KBM-7 (cell line): Measurements from ENCODE around the gene DNAAF6.
A peak's percentile ranks its signal among the peaks of the same experiment; 100 is the strongest.
"Not testable (repeated sequence)": the region's sequence is repeated elsewhere in the genome, so short reads cannot be mapped to it uniquely, and the experiment has no call there.

ENCODE experiments used
- DNase-seq: peaks from one replicate; pipeline ENCODE4 v3.0.0-alpha.2; 2015
- in situ Hi-C: fragments of 300-500 bp; cut with MboI; formaldehyde crosslinking; loops from 2 replicates; pipeline ENCODE4 v1.14.3; 2020; ENCODE audit warnings: low sequenced_read_pairs, low pct_unique_long_range_greater_than_20kb, mixed read lengths

DNAAF6 gene

DNA sequence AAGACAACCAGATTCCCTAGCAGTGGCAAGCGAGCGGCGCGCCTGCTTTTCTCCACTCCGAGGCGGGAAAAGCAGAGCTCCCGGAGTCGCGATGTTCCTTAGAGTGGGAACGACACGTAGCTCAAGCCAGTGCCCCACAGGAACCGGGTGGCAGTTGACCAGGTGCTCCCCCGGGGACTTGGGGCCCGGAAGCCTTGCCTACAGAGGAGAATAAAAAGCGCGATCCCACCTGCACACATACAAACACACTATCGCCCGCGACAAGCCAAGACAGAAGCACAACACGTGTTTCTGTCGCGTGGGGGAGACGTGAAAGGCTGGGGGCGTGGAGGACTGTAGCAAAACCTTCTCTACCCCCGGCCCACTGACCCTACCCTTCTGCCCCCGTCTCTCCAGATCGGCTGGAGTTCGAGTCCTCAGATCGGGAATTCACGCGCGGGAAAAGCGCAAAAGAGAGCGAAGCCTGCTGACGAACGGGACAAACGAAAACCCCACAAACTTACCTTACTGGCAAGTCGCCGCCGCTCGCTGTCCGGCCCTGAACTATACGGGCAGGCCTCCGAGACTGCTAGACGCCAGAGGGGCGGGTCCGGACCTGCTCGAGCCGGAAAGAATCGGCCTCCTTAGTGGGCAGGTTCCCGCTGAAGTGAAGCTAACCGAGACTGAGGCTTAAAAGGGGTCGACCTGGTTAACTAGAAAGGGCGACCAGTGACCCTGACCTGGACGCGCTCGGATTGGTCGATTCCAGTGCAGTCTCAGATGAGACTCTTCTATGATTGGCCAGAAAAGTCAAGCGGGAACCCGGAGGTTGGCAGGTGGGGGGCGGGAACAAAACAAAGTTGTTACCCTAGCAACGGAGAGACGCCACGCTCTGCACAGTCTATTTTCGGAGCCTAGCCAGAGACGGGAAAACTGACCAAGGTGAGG, at the start of gene DNAAF6, which contains the start of gene NUP62CL:
Gene DNAAF6, plus strand, starts transcription at position 842 of the 927 bp plus-strand sequence. CDS start 6,265 bp downstream, outside the sequence.
Gene NUP62CL, minus strand, starts transcription at position 664 of the 927 bp plus-strand sequence. CDS start 31,287 bp downstream, outside the sequence.
- in situ Hi-C loops, result no loop called here
- DNase-seq, result peak; percentile 97

DNA sequence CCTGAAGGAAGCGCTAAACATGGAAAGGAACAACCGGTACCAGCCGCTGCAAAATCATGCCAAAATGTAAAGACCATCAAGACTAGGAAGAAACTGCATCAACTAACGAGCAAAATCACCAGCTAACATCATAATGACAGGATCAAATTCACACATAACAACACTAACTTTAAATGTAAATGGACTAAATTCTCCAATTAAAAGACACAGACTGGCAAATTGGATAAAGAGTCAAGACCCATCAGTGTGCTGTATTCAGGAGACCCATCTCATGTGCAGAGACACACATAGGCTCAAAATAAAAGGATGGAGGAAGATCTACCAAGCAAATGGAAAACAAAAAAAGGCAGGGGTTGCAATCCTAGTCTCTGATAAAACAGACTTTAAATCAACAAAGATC, 48.8 kb upstream of the DNAAF6 start:
- DNase-seq, in situ Hi-C loops: not testable (repeated sequence)

DNA sequence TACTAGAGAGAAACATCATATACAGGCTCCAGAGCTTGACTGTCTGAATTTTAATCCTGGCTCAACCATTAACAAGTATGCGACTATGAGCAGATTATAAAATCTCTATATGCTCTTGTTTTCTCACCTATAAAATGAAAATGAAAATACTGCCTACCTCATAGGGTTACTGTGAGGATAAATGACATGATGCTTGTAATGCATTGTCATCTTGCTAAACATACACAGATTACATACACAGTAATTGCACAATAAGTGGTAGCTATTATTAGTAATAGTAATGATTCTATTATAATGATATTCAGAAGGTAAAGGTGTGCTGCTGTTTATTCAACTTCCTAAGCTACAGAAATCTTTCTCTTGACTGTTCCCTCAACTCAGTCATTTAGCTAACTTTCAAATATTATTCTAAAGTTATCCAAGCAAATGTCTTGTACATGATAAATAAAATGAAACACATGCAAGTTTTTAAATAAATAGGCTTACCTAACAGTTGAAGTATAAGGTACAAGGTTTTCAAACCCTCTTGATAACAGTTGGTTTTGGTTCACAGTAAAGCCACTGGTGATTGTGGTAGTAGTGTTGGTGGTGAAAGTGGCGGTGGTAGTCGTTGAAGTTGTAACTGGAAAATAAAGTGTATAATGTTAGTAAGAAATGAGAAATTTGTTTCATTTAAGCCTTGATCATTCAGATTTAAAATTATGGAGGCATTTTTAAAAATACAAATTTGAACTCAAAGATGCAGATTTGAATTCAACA, 39.1 kb upstream of the DNAAF6 start:
- no peak for DNase-seq
- in situ Hi-C loops, result no loop called here

DNA sequence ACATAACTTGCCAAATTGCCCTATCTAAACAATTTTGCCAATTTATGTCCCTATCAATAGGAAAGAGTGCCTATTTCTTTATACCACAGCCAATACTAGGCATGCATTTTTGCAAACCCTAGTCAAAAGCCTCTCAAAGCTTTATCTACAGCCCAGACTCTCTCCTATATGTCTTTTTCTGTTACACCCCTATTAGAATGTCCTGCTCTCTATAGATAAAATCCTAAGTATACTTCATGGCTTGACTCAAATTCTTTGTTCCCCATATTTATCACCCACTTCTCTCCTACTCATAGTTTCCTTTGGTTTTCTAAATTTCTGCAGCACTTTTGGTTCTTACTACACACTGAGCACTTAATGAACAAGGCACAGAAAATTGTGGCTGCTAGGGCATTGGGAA, 38.2 kb upstream of the DNAAF6 start:
- DNase-seq, result no peak
- in situ Hi-C loops, result no loop called here

DNA sequence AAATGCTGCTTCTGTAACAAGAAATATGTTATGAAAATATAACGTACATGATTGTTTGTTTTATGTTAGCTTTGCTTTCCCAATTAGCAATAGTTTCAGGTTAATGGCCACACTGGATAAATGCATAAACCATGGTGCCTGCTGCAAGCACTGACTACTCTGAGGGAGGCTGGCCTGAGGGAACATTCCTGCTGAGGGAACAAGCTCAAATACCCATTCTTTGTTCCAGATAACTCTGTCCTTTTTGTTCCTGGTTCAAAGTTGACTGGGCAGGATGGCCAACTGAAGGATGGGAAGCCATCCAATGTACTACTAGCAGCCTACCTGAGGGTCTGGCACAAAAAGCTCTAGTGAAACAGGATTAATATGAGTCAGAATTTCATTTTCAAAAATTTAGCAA, 37.7 kb upstream of the DNAAF6 start:
- in situ Hi-C loops, result no loop called here
- no peak for DNase-seq

DNA sequence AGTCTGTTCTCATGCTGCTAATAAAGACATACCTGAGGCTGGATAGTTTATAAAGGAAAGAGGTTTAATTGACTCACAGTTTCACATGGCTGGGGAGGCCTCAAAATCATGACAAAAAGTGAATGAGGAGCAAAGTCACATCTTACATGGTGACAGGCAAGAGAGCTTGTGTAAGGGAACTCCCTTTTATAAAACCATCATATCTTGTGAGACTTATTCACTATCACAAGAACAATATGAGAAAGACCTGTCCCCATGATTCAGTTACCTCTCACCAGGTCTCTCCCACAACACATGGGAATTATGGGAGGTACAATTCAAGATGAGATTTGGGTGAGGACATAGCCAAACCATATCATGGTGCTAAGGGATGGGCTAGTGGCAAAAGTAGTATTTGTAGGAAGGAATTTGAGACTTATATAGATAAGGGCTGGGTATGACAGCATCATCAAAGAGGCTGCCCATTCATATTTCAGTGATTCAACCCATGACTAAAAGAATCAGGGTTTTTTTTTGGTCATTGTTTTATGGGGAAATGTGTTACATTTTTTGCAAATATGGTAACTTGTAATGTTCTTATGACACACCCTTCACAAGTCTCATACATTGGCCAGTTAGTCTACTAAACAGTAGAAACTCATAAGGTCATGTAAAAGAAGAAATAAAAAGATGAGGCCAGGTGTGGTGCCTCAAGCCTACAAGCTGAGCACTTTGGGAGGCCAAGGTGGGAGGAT, 34.9 kb upstream of the DNAAF6 start:
- in situ Hi-C loops, result no loop called here
- DNase-seq, result no peak

- in situ Hi-C loops, result no loop called here
- peak; percentile 3 for DNase-seq
Measured at GRCh38 chrX:107197319-107197718, 9.1 kb upstream of the DNAAF6 start.

DNA sequence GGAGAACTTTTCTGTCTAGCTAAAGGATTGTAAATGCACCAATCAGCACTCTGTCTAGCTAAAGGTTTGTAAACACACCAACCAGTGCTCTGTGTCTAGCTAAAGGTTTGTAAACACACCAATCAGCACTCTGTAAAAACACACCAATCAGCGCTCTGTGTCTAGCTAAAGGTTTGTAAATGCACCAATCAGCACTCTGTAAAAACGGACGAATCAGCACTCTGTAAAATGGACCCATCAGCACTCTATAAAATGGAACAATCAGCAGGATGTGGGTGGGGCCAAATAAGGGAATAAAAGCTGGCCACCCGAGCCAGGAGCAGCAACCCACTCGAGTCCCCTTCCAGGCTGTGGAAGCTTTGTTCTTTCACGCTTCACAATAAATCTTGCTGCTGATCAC, 8.3 kb upstream of the DNAAF6 start:
- in situ Hi-C loops, DNase-seq: not testable (repeated sequence)

DNA sequence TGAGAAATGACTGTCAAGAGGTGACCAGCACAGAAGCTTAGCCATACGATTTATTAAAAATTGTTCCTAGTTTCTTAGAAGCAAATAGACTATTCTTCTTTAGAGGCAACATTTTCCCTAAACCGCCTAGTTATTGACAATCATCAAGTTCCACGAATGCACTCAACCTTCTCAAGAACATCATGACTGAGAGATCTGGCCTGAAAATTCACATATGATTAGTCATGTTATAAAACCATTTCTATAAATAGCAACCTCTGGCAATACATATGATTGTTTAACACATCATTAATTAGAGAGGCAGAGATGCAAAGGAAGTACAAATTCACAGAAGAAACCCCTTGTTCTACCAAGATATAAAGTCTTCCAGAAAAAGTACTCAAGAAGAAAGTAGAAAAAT, 6.9 kb upstream of the DNAAF6 start:
- in situ Hi-C loops, result no loop called here
- no peak for DNase-seq

DNA sequence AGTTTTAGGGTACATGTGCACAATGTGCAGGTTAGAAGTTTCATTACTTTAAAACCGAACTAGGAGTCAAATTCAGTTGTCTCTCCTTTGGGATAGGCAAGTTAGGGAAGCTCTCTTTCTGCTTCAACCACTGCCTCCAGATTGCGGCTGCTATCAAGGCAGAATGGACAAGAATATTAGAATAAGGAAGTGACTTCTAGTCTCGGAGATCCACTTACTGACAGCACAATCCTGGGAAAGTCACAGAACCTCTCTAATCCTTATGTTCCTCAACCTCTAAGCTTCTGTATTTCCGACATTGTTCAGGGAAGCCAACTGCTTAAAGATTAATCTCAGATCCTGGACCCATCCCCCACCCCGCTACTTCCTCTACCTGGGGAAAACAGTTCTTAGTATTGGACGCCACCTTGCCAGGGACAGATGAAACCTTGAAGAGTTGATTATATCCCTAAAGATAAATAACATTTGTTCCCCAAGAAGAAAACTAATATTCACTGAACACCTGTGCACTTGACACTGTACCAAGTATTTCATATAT, 2.3 kb upstream of the DNAAF6 start:
- DNase-seq, result peak; percentile 65
- in situ Hi-C loops, result no loop called here

DNA sequence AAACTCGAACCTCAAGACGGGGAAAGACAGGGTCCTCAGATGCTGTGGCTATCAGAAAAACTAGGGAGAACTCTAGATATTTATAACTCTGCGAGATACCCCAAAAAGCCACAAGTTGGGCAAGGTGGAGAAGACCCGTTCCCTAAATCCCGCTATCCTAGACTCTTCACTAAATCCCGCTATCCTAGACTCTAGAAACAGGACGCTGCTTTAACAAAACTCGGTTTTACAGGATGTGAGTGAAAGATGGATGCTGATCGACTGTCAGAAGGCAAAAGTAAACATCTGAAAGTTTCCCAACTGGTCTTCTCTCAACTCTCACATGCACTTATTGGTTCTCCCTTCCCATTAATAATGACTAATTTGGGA, 270 bp downstream of the DNAAF6 start:
- no peak for DNase-seq
- in situ Hi-C loops, result no loop called here

- in situ Hi-C loops, result no loop called here
- peak; percentile 5 for DNase-seq
Measured at GRCh38 chrX:107207089-107207488, 678 bp downstream of the DNAAF6 start.

DNA sequence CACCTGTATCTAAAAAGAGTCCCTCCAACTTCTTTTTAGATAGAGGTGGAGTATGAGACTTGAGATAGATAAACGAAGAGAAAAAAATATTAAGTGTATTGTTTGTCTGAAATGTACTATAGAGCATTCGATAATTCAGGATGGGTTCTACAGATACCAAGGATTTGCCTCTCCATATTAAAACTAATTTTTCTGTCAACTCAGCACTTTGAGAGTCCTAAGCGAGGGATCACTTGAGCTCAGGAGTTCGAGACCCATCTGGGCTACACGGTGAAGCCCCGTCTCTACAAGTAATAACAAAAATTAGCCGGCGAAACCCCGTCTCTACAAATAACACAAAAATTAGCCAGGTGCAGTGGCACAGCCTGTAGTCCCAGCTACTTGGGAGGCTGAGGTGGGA, 1.5 kb downstream of the DNAAF6 start:
- in situ Hi-C loops, result no loop called here

DNA sequence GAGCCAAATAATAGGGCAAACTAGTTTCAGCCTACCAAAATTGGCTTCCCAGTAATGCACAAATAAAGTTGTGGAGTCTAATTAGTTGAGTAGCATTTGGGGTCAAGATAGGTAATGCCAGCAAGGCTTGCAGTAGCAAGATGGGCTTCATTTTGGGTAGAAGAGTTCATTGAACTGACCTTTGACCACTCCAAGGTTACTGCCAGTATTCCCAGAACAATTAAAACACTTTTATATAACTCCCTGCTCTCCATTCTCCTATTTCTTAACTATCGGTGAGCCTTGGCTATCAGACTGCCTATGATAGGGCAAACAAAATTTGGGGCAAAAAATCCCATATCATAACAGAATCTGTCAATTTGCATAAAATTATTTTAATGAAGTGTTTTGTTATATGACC, 7.1 kb downstream of the DNAAF6 start:
- in situ Hi-C loops, result no loop called here
- DNase-seq, result no peak

More for the DNA sequence above, 1.5 kb downstream of the DNAAF6 start:
- DNase-seq, result no peak

DNA sequence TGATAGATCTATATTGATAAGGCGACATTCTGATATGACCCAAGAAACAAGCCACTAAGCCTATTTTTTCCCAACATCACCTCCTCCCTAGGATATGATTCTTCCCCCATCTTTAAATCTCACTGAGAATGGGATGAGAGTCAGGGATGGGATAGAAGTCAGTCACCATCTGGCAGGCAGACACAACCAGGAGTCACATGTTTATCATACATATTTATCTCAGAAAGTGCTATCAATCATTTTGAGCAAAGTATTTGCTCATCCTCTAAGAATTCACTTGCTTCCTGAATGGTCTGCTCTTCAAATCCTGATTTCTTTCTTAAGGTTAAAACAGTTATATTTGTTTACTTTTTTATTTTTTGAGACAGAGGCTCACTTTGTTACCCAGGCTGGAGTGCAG, 20.3 kb downstream of the DNAAF6 start:
- in situ Hi-C loops, result no loop called here
- DNase-seq, result no peak

DNA sequence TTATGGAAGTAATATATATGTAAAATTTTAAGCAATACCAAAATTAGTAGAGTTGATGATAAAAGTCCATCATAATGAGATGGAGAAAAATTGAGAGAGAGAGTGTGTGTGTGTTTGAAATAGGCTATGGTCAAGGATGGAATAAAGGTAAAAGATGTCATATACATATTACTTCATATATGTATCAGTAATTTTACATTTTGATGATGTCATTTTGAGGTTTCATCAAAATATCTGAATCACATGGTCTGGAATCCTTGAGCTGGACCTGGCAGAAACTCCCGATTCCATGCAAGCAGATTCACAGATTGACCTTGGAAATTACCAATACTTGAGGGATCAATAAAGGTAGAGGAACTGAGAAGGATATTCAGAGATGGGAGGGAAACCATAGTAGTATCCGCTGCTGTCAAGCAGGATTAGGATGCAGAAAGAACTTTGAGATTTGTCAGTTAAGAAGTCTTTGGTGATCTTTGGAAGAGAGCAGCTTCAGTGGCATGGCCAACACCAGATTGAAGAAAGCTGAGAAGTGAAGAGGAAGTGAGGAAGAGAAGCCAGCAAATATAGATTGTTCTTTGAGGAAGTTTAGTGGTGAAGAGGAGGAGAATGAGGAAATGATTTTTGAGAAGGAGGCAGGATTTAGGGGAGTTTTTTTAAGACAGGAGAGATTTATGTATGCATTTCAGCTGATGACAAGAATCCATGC, 21.5 kb downstream of the DNAAF6 start:
- peak; percentile 52 for DNase-seq
- in situ Hi-C loops, result no loop called here

- in situ Hi-C loops, result no loop called here
- no peak for DNase-seq
Measured at GRCh38 chrX:107228486-107228819, 22.0 kb downstream of the DNAAF6 start.

DNA sequence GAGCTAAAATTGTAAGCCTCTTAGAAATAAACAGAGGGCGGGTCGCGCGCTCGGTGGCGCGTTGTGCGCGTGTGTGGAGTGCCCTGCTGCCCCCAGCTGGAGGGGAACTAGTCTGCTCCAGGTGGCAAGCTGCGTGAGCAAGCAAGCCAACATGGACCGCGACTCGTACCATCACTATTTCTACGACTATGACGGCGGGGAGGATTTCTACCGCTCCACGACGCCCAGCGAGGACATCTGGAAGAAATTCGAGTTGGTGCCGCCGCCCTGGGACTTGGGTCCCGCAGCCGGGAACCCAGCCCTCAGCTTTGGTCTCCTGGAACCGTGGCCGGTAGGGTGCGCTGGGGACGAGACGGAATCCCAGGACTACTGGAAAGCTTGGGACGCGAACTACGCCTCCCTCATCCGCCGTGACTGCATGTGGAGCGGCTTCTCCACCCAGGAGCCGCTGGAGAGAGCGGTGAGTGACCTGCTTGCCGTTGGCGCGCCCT, 66.1 kb downstream of the DNAAF6 start:
- in situ Hi-C loops, result no loop called here
- no peak for DNase-seq

DNA sequence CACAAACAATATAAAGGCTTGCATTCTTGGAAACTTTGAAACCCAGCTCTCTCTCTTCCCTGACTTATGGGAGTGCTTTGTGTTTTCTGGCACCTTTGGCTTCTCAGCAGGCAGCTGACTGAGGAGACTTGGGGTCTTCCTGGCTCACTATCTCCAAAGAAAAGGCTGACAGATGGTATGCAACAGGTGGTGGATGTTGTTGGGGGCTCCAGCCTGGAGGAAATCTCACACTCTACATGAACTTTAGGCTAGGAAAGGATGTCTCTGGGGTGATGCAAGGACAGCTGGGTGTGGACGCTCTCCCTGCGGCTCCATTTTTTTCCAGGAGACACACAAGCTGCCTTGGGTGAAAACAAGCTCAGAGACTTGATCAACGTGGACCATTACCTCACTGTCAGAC, 67.4 kb downstream of the DNAAF6 start:
- DNase-seq, result no peak
- in situ Hi-C loops, result no loop called here
